ENCODE results near the gene GALNT9.

Gene GALNT9

GRCh38 chr12:132211816-132212215 lies 117.6 kb downstream of the GALNT9 start:
- Histone ChIP-seq H3K14ac (ENCODE audit: low read length in 2 of 2) (no peak overlapping the region), H3K4ac (ENCODE audit: low read depth in 1 of 2, low read length in 2 of 2) (no peak overlapping the region), H3K79me1 (replicated peaks; ENCODE audit: low read length, poor library complexity, severe bottlenecking) (no peaks in the 10 kb centered on the region), H3K4me3 (ENCODE audit: insufficient read depth in 1 of 2, low read depth in 1 of 2, low read length in 2 of 2) (no peak overlapping the region), H3K4me1 (ENCODE audit: control insufficient read depth, insufficient read depth, low read depth, low read length) (no peaks in the 10 kb centered on the region), H2BK15ac (ENCODE audit: low read depth, poor library complexity, severe bottlenecking) (no peak overlapping the region), H3K27me3 (ENCODE audit: control insufficient read depth in 1 of 2, insufficient read depth in 1 of 2, low read length in 2 of 2) (peaks cover 0 to 39% of the 10 kb centered on the region in 2 experiments), H3K23ac (ENCODE audit: low read length in 2 of 2) (no peak overlapping the region), H2AFZ (ENCODE audit: low read depth, low read length) (no peak overlapping the region), H4K91ac (ENCODE audit: low read length) (no peak overlapping the region), H2BK5ac (ENCODE audit: low read depth, low read length, poor library complexity, severe bottlenecking) (no peak overlapping the region), H4K8ac (ENCODE audit: low read length) (no peak overlapping the region), H3K27ac (ENCODE audit: low read length, poor library complexity, severe bottlenecking) (no peak overlapping the region), H3K18ac (ENCODE audit: low read depth in 1 of 2, low read length in 2 of 2) (no peak overlapping the region), H2AK5ac (ENCODE audit: low read length, severe bottlenecking) (no peak overlapping the region), H3K4me2 (ENCODE audit: low read length, poor library complexity, severe bottlenecking) (no peak overlapping the region), H3K9me3 (ENCODE audit: control insufficient read depth, low read length) (peaks cover 4% of the 10 kb centered on the region), H2BK120ac (ENCODE audit: low read depth, low read length) (no peak overlapping the region), H3K9ac (ENCODE audit: low read length) (no peak overlapping the region), H2BK12ac (ENCODE audit: low read length in 2 of 2) (no peak overlapping the region), H3K36me3 (ENCODE audit: control insufficient read depth in 1 of 2, insufficient read depth in 2 of 2, low read depth in 1 of 2, low read length in 2 of 2) (no peaks in the 10 kb centered on the region)
- DNase-seq, result no peak
- WGBS, result 90% methylated on average over 8 of the region's 17 CpGs

- no peaks in the 10 kb centered on the region for H3K4me1 ChIP-seq (ENCODE audit: control insufficient read depth, insufficient read depth, low read depth, low read length)
- H3K79me1 ChIP-seq (replicated peaks; ENCODE audit: low read length, poor library complexity, severe bottlenecking), result no peaks in the 10 kb centered on the region
- WGBS, result 85% methylated on average over 18 of the region's 18 CpGs
- no peak overlapping the region for H2AK5ac ChIP-seq (ENCODE audit: low read length, severe bottlenecking)
- no peak overlapping the region for H2BK12ac ChIP-seq (ENCODE audit: low read length in 2 of 2)
- H3K4me2 ChIP-seq (ENCODE audit: low read length, poor library complexity, severe bottlenecking), result no peak overlapping the region
- DNase-seq, result no peak
- no peak overlapping the region for H3K4me3 ChIP-seq (ENCODE audit: insufficient read depth in 1 of 2, low read depth in 1 of 2, low read length in 2 of 2)
- H2BK15ac ChIP-seq (ENCODE audit: low read depth, poor library complexity, severe bottlenecking), result no peak overlapping the region
- H3K14ac ChIP-seq (ENCODE audit: low read length in 2 of 2), result no peak overlapping the region
- no peak overlapping the region for H3K4ac ChIP-seq (ENCODE audit: low read depth in 1 of 2, low read length in 2 of 2)
- no peak overlapping the region for H4K8ac ChIP-seq (ENCODE audit: low read length)
- peaks cover 0 to 38% of the 10 kb centered on the region in 2 experiments for H3K27me3 ChIP-seq (ENCODE audit: control insufficient read depth in 1 of 2, insufficient read depth in 1 of 2, low read length in 2 of 2)
- H4K91ac ChIP-seq (ENCODE audit: low read length), result no peak overlapping the region
- H3K9me3 ChIP-seq (ENCODE audit: control insufficient read depth, low read length), result peaks cover 4% of the 10 kb centered on the region
- no peak overlapping the region for H2AFZ ChIP-seq (ENCODE audit: low read depth, low read length)
- no peak overlapping the region for H3K23ac ChIP-seq (ENCODE audit: low read length in 2 of 2)
- H3K18ac ChIP-seq (ENCODE audit: low read depth in 1 of 2, low read length in 2 of 2), result no peak overlapping the region
- no peak overlapping the region for H3K27ac ChIP-seq (ENCODE audit: low read length, poor library complexity, severe bottlenecking)
- no peaks in the 10 kb centered on the region for H3K36me3 ChIP-seq (ENCODE audit: control insufficient read depth in 1 of 2, insufficient read depth in 2 of 2, low read depth in 1 of 2, low read length in 2 of 2)
- H2BK120ac ChIP-seq (ENCODE audit: low read depth, low read length), result no peak overlapping the region
- no peak overlapping the region for H3K9ac ChIP-seq (ENCODE audit: low read length)
- H2BK5ac ChIP-seq (ENCODE audit: low read depth, low read length, poor library complexity, severe bottlenecking), result no peak overlapping the region
Measured at GRCh38 chr12:132211326-132211725, 118.1 kb downstream of the GALNT9 start.

GRCh38 chr12:132210223-132211055 lies 119.0 kb downstream of the GALNT9 start:
- Histone ChIP-seq H3K9me3 (ENCODE audit: control insufficient read depth, low read length) (peaks cover 4% of the 10 kb centered on the region), H3K18ac (ENCODE audit: low read depth in 1 of 2, low read length in 2 of 2) (no peak overlapping the region), H3K14ac (ENCODE audit: low read length in 2 of 2) (no peak overlapping the region), H2AK5ac (ENCODE audit: low read length, severe bottlenecking) (no peak overlapping the region), H3K23ac (ENCODE audit: low read length in 2 of 2) (no peak overlapping the region), H3K4me3 (ENCODE audit: insufficient read depth in 1 of 2, low read depth in 1 of 2, low read length in 2 of 2) (no peak overlapping the region), H2AFZ (ENCODE audit: low read depth, low read length) (no peak overlapping the region), H3K9ac (ENCODE audit: low read length) (no peak overlapping the region), H2BK120ac (ENCODE audit: low read depth, low read length) (no peak overlapping the region), H3K27ac (ENCODE audit: low read length, poor library complexity, severe bottlenecking) (no peak overlapping the region), H2BK5ac (ENCODE audit: low read depth, low read length, poor library complexity, severe bottlenecking) (no peak overlapping the region), H3K36me3 (ENCODE audit: control insufficient read depth in 1 of 2, insufficient read depth in 2 of 2, low read depth in 1 of 2, low read length in 2 of 2) (no peaks in the 10 kb centered on the region), H2BK15ac (ENCODE audit: low read depth, poor library complexity, severe bottlenecking) (no peak overlapping the region), H3K79me1 (replicated peaks; ENCODE audit: low read length, poor library complexity, severe bottlenecking) (no peaks in the 10 kb centered on the region), H3K4ac (ENCODE audit: low read depth in 1 of 2, low read length in 2 of 2) (no peak overlapping the region), H4K91ac (ENCODE audit: low read length) (no peak overlapping the region), H4K8ac (ENCODE audit: low read length) (no peak overlapping the region), H3K4me2 (ENCODE audit: low read length, poor library complexity, severe bottlenecking) (no peak overlapping the region), H3K27me3 (ENCODE audit: control insufficient read depth in 1 of 2, insufficient read depth in 1 of 2, low read length in 2 of 2) (peaks cover 0 to 43% of the 10 kb centered on the region in 2 experiments), H3K4me1 (ENCODE audit: control insufficient read depth, insufficient read depth, low read depth, low read length) (no peaks in the 10 kb centered on the region), H2BK12ac (ENCODE audit: low read length in 2 of 2) (no peak overlapping the region)
- DNase-seq, result no peak
- 90% methylated on average over 48 of the region's 48 CpGs for WGBS

- no peak overlapping the region for H3K4ac ChIP-seq (ENCODE audit: low read depth in 1 of 2, low read length in 2 of 2)
- no peak overlapping the region for H2BK12ac ChIP-seq (ENCODE audit: low read length in 2 of 2)
- H3K9ac ChIP-seq (ENCODE audit: low read length), result no peak overlapping the region
- no peaks in the 10 kb centered on the region for H3K79me1 ChIP-seq (replicated peaks; ENCODE audit: low read length, poor library complexity, severe bottlenecking)
- H3K27me3 ChIP-seq (ENCODE audit: control insufficient read depth in 1 of 2, insufficient read depth in 1 of 2, low read length in 2 of 2), result peaks cover 0 to 46% of the 10 kb centered on the region in 2 experiments
- H3K4me3 ChIP-seq (ENCODE audit: insufficient read depth in 1 of 2, low read depth in 1 of 2, low read length in 2 of 2), result no peak overlapping the region
- no peak overlapping the region for H2BK5ac ChIP-seq (ENCODE audit: low read depth, low read length, poor library complexity, severe bottlenecking)
- H3K14ac ChIP-seq (ENCODE audit: low read length in 2 of 2), result no peak overlapping the region
- H3K27ac ChIP-seq (ENCODE audit: low read length, poor library complexity, severe bottlenecking), result no peak overlapping the region
- no peak overlapping the region for H2BK120ac ChIP-seq (ENCODE audit: low read depth, low read length)
- 83% methylated on average over 13 of the region's 14 CpGs for WGBS
- no peak overlapping the region for H4K91ac ChIP-seq (ENCODE audit: low read length)
- no peak for DNase-seq
- H3K4me1 ChIP-seq (ENCODE audit: control insufficient read depth, insufficient read depth, low read depth, low read length), result no peaks in the 10 kb centered on the region
- H3K9me3 ChIP-seq (ENCODE audit: control insufficient read depth, low read length), result peaks cover 4% of the 10 kb centered on the region
- H3K4me2 ChIP-seq (ENCODE audit: low read length, poor library complexity, severe bottlenecking), result no peak overlapping the region
- no peak overlapping the region for H3K23ac ChIP-seq (ENCODE audit: low read length in 2 of 2)
- H2BK15ac ChIP-seq (ENCODE audit: low read depth, poor library complexity, severe bottlenecking), result no peak overlapping the region
- no peak overlapping the region for H2AFZ ChIP-seq (ENCODE audit: low read depth, low read length)
- no peak overlapping the region for H3K18ac ChIP-seq (ENCODE audit: low read depth in 1 of 2, low read length in 2 of 2)
- no peak overlapping the region for H4K8ac ChIP-seq (ENCODE audit: low read length)
- no peaks in the 10 kb centered on the region for H3K36me3 ChIP-seq (ENCODE audit: control insufficient read depth in 1 of 2, insufficient read depth in 2 of 2, low read depth in 1 of 2, low read length in 2 of 2)
- H2AK5ac ChIP-seq (ENCODE audit: low read length, severe bottlenecking), result no peak overlapping the region
Measured at GRCh38 chr12:132209619-132210222, 119.7 kb downstream of the GALNT9 start.
